ENCODE results near the gene SNX9. TPM values are rescaled to one million over a fixed set of nuclear protein-coding genes. Genes with fewer than 3 reads are reported as not detected.

SNX9 gene
- total and polyA plus RNA-seq, 2 of the 8 experiments (the other 6 are each of a cell fraction or from before 2014, with no cell fraction given), result 11.8 to 23.2 TPM

- no peaks in the 10 kb centered on the region for H3K23me2 ChIP-seq (ENCODE audit: low read depth, low read length)
- peaks cover 0 to 3% (median 0%) of the 10 kb centered on the region in 4 experiments; a peak in 1 of 7 replicates for H3K4me1 ChIP-seq (replicated peaks in 1 of 4; ENCODE audit: control insufficient read depth in 3 of 4, insufficient read depth in 4 of 4, low read length in 3 of 4)
- H2BK12ac ChIP-seq (ENCODE audit: low read depth, low read length), result no peak overlapping the region
- H3K79me2 ChIP-seq (ENCODE audit: control insufficient read depth in 1 of 2, insufficient read depth in 2 of 2, low read length in 2 of 2), result no peaks in the 10 kb centered on the region; a peak in 1 of 4 replicates
- 96% methylated on average over 7 of the region's 7 CpGs; no CpG with 5 or more reads in 1 of the 2 experiments for WGBS, 2 experiments (ENCODE audit: extremely low coverage in 1 of 2, insufficient coverage in 1 of 2, insufficient read length in 1 of 2, insufficient replicate concordance in 2 of 2, low coverage in 1 of 2, low lambda C conversion rate in 2 of 2, missing lambda C conversion rate in 1 of 2)
- no peak overlapping the region for H3K4me3 ChIP-seq (ENCODE audit: extremely low read depth in 1 of 4, insufficient read depth in 2 of 4, low read depth in 3 of 4, low read length in 4 of 4)
- no peak overlapping the region for H2BK120ac ChIP-seq (replicated peaks; ENCODE audit: low read depth, low read length)
- no peak overlapping the region for H3K14ac ChIP-seq (ENCODE audit: insufficient read length)
- no peak overlapping the region for H4K91ac ChIP-seq (replicated peaks; ENCODE audit: insufficient read length, low read length)
- no peaks in the 10 kb centered on the region for H3K27me3 ChIP-seq (replicated peaks in 1 of 4; ENCODE audit: control insufficient read depth in 3 of 4, extremely low read depth in 1 of 4, insufficient read depth in 3 of 4, low read length in 3 of 4)
- no peak overlapping the region for H3K27ac ChIP-seq (ENCODE audit: low read depth, low read length)
- FAIRE-seq (no peak), DNase-seq (ENCODE audit: low read depth in 1 of 2, low spot score in 2 of 2) (no peak)
- peaks cover 2% of the 10 kb centered on the region; the same call in 1 of the 2 replicates for H3K79me1 ChIP-seq (ENCODE audit: low read depth, low read length)
- H4K20me1 ChIP-seq (replicated peaks in 1 of 2; ENCODE audit: control insufficient read depth in 1 of 2, insufficient read depth in 2 of 2, low read length in 2 of 2), result peaks cover 1 to 2% of the 10 kb centered on the region in 2 experiments
- H4K5ac ChIP-seq (ENCODE audit: insufficient read length, low read depth, low read length), result no peak overlapping the region
- no peak overlapping the region for H3K56ac ChIP-seq (replicated peaks; ENCODE audit: insufficient read length, low read depth, low read length)
- H2BK5ac ChIP-seq (ENCODE audit: low read depth, low read length), result no peak overlapping the region
- H4K8ac ChIP-seq (ENCODE audit: extremely low read depth, insufficient read depth, low read length), result no peak overlapping the region
- no peak overlapping the region for H2AFZ ChIP-seq (ENCODE audit: low read length)
- H2BK20ac ChIP-seq (ENCODE audit: low read length), result no peak overlapping the region
- ChIA-PET CTCF (ENCODE audit: partially characterized antibody) (interaction anchor here (1.0 to 1.2 kb wide), 2 partner anchors 12 to 52 kb away, joined by 3 read pairs; no protein-coding TSS in a partner anchor), POLR2A (ENCODE audit: partially characterized antibody) (no interaction called here)
- no peak overlapping the region for H3K23ac ChIP-seq (ENCODE audit: insufficient read length)
- no peak overlapping the region for H2AK5ac ChIP-seq (ENCODE audit: low read depth, low read length)
- no peak overlapping the region for H3K9ac ChIP-seq (replicated peaks in 1 of 4; ENCODE audit: extremely low read depth in 1 of 4, low read depth in 3 of 4, low read length in 3 of 4)
- H3K18ac ChIP-seq (ENCODE audit: extremely low read depth, low read length), result no peak overlapping the region
- no peak overlapping the region for H2BK15ac ChIP-seq (ENCODE audit: low read length)
- peaks cover 0 to 17% (median 4%) of the 10 kb centered on the region in 4 experiments; a peak in 4 of 8 replicates for H3K36me3 ChIP-seq (ENCODE audit: control insufficient read depth in 2 of 4, insufficient read depth in 4 of 4, low read length in 3 of 4)
- no peak overlapping the region for H3K4ac ChIP-seq (replicated peaks; ENCODE audit: insufficient read length, low read depth, low read length)
- H3K4me2 ChIP-seq (ENCODE audit: insufficient read depth in 1 of 2, low read depth in 2 of 2, low read length in 2 of 2), result no peak overlapping the region
- H3K9me3 ChIP-seq (ENCODE audit: insufficient read depth in 2 of 2, low read depth in 1 of 2, low read length in 1 of 2), result no peaks in the 10 kb centered on the region
- TF ChIP-seq TEAD4 (IDR thresholded peaks at IDR 0.05; ENCODE audit: low read depth, low read length), result no peak
- no peak for TF ChIP-seq CREB1 (IDR thresholded peaks at IDR 0.05)
- TF ChIP-seq CBX8 (IDR thresholded peaks at IDR 0.05; ENCODE audit: borderline replicate concordance, low read depth, low read length), result no peak
- TF ChIP-seq CEBPB (IDR thresholded peaks at IDR 0.05; ENCODE audit: low read depth, low read length), result no peak
- TF ChIP-seq ZNF274 (IDR thresholded peaks at IDR 0.05; ENCODE audit: borderline replicate concordance, extremely low read depth, low read length), result no peak
- TF ChIP-seq ATF3 (IDR thresholded peaks at IDR 0.05; ENCODE audit: insufficient read depth, low read depth, low read length), result no peak
- no peak for TF ChIP-seq SAP30 (IDR thresholded peaks at IDR 0.05; ENCODE audit: insufficient read depth, insufficient replicate concordance, low read length)
- TF ChIP-seq CHD1 (IDR thresholded peaks at IDR 0.05; ENCODE audit: low read depth, low read length), result no peak
- TF ChIP-seq POLR2A (IDR thresholded peaks at IDR 0.05; ENCODE audit: control extremely low read depth in 1 of 2, low read depth in 2 of 2, low read length in 2 of 2), result no peak
- no peak for TF ChIP-seq RBBP5 (IDR thresholded peaks at IDR 0.05; ENCODE audit: borderline replicate concordance, low read depth, low read length)
- no peak for TF ChIP-seq JUND (IDR thresholded peaks at IDR 0.05; ENCODE audit: low read length)
- TF ChIP-seq BRCA1 (IDR thresholded peaks at IDR 0.05; ENCODE audit: low read depth, low read length), result no peak
- TF ChIP-seq BACH1 (IDR thresholded peaks at IDR 0.05; ENCODE audit: low read length), result no peak
- TF ChIP-seq FOSL1 (IDR thresholded peaks at IDR 0.05; ENCODE audit: insufficient read depth, low read depth, low read length), result no peak
These were observed 62.3 kb downstream of the SNX9 start for GRCh38 chr6:157885211-157885788.

All from H1 (cell line).